Activated effector memory CD4-positive, alpha-beta T cell treated with anti-CD3 and anti-CD28 coated beads, Interleukin-2, amount 50 U/mL, for 16 hours (primary cell): ENCODE data around the gene GTF2F1.
"Not testable (repeated sequence)": the region's sequence is repeated elsewhere in the genome, so short reads cannot be mapped to it uniquely, and the experiment has no call there.

Source experiments
- DNase-seq: peaks from one replicate; pipeline ENCODE4 v3.0.0-alpha.2; 2020

GTF2F1 gene, protein sequence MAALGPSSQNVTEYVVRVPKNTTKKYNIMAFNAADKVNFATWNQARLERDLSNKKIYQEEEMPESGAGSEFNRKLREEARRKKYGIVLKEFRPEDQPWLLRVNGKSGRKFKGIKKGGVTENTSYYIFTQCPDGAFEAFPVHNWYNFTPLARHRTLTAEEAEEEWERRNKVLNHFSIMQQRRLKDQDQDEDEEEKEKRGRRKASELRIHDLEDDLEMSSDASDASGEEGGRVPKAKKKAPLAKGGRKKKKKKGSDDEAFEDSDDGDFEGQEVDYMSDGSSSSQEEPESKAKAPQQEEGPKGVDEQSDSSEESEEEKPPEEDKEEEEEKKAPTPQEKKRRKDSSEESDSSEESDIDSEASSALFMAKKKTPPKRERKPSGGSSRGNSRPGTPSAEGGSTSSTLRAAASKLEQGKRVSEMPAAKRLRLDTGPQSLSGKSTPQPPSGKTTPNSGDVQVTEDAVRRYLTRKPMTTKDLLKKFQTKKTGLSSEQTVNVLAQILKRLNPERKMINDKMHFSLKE

DNA sequence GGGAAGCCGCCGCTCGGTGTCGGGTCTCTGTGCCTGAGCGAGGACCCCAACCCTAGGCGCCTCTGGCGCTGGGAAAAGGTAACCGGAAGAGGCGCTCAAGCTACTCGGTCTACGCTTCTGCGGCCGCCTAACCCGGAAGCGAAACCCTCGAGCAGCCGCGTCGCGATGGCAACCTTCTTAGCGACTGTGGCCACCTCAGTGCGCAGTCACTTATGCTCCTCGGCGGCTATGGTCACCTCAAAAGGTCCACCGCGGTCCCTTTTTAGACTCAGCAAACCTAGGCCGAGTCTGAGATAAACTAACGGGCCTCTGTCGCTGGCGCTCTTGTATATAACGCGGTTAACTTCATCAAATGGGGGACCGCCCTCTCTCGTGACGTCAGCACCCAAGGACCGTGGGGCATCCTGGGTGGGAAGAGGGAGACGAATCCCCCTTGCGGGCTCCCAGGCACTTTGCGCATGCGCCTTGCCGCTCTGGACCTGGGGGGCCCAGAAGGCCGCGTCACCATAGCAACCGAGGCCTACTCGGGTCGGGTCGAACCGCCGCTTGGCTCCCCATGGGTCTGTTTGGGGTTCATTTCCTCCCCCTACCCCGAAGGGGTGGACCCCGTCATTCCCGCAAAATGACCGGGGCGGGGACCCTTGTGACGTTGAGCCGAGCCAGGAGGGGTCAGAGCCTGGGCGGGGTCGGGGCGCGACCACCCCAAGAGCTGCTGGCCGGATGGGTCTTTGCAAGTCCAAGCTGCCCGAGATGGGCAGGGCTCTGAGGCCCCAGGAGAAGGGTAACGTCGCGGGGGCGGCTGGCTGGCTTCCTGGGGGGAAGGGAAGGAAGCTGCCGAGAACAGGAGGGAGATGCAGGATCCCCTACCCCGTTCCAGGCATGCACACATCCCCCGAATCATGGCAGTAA lies at the start of gene GTF2F1:
Gene GTF2F1 (minus strand): TSS at position 91 of the 909 bp plus-strand sequence. CDS start 169 bp downstream, outside the sequence.
- peak; percentile 96 for DNase-seq

DNA sequence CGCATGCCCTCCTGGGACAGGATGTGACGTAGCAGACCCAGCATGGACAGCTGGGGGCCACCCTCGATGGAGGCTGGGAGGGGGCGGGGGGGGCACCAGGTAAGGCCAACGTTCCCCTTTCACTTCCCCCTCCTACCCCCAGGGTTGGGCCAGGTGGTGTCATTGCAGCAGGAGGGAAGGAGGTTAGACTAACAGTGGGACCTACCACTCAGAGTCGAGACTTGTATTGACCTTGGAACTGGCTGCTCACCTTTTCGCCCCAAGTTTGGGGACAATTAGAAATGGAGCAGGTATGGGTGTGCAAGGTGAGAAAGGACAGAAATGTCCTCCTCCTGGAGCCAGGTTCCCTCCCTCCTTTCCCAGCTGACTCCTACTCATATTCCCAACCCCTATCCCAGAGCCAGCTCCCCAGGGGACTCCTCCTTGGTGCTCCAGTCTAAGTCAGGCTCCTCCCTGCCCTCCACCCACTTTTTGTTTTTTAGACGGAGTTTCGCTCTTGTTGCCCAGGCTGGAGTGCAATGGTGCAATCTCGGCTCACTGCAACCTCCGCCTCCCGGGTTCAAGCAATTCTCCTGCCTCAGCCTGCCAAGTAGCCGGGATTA lies 49.2 kb upstream of the GTF2F1 start:
- DNase-seq = no peak

DNA sequence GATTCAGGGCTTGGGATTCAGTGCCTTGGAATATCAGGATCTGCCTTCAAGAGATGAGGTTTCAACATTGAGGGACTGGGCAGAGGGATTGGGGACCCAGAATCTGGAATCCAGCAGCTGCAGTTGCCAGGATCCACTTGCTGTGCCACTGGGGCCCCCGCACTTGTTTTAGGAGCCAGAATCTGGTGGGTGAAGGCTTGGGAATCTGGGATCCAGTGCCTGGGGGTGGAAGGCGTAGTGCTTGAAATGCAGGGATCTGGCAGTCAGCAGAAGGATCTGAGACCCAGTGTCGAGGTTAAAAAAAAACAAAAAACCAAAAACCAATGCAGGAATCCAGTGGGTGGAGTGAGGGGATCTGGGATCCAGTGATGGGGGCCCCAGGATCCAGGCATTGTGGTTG lies 47.9 kb upstream of the GTF2F1 start:
- DNase-seq = no peak

DNA sequence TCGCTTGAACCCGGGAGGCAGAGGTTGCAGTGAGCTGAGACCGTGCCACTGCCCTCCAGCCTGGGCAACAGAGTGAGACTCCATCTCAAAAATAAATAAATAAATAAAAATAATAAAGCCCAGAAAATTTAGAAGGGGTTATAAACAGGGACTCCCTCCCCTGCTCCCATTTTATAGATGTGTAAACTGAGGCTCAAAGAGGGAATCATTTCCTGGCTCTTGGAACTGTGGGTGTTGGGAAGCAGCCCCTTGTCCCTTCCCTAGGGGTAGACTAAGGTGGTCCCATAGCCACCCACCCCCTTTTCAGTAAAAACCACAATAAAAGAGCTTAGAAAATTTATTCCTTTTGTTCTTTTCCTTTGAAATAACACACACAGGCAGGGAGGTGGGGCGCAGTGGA lies 46.8 kb upstream of the GTF2F1 start:
- no peak for DNase-seq

DNA sequence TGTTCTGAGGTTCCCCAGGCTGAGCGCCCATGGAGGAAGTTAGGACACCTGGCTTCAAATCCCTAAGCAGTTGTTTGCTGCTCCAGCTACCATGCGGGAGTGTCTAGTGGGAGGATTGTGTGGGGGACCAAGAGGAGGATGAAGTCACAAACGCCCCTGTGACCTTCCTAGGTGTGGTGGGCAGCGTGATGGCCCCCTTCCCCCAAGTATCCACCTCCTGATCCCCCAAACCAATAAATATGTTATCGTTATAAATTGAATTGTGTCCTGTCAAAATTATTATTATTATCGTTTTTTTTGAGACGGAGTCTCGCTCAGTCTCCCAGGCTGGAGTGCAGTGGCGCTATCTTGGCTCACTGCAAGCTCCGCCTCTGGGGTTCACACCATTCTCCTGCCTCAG lies 40.7 kb upstream of the GTF2F1 start, which contains the start of gene SLC25A41:
Gene SLC25A41 (minus strand): TSS at position 101 of the 400 bp plus-strand sequence. CDS start 70 bp downstream, at position 31.
- DNase-seq = no peak

DNA sequence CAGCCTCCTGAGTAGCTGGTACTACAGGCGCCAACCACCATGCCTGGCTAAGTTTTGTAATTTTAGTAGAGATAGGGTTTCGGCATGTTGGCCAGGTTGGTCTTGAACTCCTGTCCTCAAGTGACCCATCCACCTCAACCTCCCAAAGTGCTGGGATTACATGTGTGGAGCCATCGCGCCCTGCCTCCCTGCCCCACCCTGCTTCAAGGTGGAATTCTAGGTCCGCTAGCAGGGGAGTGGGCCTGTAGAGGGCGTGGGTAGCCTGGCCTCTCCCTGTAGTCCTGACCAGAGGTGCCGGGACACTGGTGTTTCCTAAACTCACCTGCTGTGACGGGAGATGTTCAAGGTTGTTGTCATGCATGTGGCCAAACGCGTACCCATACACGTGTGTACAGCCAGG lies 40.2 kb upstream of the GTF2F1 start:
- no peak for DNase-seq

DNA sequence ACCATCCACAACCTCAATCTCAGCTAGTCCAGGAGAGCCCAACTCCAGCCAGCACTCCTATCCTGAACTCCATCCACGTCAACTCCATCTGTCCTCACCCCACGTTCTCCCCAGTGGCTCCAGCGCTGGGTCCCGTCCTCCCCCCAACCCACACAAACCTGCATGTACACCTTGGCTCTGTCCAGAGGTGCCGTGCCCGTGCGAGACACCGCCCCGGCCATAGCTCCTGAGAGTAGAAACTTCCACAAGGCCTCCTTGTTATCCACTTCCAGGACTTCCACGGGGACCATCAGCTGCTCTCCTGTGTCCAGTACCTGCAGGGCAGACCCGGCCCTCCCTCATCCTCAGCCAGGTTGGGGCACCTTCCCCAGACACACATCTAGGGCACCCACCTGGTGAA lies 38.9 kb upstream of the GTF2F1 start:
- DNase-seq = no peak

DNA sequence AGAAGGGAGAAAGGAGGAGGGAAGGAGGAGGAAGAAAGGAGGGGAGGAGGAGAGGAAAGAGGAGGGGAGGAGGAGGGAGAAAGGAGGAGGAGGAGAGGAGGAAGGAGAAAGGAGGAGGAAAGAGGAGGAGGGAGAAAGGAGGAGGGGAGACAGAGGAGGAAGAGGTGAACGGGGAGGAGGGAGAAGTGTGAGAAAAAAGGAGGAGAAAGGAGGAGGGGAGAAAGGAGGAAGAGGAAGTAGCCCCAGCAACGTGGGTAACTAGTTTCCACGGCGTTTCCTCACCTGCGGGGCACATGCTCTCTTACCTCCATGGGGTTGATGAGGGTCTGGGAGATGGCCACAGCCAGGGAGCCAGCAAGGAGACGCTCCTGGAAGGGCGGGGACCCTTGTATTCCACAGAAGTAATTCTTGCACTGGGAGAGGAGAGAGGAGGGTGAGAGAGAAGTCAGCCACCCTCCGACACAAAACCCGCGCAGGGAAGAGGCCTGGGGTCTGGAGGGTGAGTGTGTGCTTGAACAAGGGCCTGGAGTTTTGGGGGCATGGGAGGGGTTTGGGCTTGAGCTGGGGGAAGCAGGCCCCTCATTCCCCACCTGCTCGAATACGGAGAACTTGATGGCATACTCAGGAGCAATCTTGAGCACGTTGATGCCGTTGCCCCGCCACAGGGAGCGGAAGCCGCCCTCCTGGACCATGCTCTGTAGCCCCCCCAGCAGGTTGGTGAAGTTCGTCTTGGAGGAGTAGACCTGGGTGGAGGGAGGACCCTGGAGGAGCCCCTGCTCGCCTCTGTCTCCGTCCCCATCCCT lies 36.7 kb upstream of the GTF2F1 start:
- no peak for DNase-seq

DNA sequence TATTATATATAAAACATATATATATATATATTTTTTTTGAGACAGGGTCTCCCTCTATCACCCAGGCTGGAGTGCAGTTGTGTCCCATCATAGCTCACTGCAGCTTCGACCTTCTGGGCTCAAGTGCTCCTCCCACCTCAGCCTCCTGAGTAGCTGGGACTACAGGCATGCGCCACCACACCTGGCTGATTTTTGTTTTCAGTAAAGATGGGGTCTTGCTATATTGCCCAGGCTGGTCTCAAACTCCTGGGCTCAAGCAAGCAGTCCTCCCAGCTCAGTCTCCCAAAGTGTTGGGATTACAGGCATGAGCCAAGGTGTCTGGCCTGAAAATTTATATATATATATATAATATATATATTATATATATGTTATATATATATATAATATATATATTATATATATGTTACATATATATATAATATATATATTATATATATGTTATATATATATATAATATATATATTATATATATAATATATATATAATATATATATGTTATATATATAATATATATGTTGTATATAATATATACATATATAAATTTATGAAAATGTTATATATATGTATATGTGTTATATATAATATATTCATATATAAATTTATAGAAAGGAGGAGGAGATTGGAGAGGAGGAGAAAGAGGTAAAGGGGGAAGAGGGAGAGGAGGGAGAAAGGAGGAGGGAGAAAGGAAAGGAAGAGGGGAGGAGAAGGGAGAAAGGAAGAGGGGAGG lies 35.9 kb upstream of the GTF2F1 start:
- not testable (repeated sequence) for DNase-seq

DNA sequence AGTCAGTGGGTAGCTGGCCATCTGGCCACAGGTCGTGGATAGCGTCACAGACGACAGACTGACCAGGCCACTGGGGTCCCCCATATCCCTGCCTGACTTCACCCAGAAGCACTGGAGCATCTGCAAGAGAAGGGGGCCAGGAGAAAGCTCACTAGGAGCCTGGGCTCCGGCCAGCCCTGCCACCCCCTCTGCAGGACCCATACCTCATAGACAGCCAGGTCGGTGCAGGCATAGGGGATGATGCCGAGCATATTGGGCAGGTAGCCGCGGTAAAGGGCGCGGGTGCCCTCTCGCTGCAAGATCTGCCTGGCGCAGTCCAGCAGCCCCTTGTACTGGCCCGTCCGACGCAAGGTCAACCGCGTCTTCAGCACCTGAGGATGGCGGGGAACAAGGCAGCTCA lies 34.2 kb upstream of the GTF2F1 start:
- DNase-seq = no peak

DNA sequence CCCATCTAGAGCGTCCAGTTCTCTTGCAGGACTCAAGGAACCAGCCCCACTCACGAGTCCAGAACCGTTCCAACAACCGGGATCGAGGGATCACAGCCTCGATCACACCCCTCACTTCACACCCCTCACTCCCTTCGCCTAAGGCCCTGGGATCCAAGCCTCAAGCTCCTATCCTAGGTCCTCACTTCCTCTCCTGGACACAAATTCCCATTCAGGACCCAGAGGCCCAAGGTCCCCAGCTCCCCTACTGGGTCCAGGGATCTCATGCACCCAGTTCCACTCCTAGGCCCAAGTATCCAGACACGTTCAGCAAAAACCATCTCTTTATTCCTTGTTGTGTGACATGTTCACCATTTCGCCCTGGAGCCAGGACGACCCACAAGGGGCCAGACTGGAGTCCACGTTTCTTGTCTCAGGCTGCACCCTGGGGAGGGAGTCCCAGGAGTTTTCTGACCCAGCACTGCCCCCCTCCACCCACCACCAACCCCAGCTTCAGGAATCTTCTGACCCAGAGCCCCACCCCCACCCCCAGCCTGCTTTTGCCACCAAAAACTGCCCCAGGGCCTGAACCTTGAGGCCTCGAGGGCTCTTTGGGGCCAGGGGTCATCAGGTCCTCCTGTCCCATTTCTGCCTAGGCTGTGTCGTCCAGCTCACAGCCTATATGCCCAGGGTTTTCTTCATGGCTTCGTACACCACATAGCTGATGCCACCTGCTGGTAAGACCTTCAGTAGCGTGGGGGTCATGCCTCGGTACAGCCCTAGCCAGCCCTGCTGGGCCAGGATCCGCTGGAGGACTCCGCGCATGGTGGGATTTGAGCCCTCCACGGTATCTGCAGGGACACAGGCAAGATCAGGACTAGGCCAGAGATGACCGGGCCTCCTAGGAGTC lies 33.0 kb upstream of the GTF2F1 start:
- DNase-seq = no peak

DNA sequence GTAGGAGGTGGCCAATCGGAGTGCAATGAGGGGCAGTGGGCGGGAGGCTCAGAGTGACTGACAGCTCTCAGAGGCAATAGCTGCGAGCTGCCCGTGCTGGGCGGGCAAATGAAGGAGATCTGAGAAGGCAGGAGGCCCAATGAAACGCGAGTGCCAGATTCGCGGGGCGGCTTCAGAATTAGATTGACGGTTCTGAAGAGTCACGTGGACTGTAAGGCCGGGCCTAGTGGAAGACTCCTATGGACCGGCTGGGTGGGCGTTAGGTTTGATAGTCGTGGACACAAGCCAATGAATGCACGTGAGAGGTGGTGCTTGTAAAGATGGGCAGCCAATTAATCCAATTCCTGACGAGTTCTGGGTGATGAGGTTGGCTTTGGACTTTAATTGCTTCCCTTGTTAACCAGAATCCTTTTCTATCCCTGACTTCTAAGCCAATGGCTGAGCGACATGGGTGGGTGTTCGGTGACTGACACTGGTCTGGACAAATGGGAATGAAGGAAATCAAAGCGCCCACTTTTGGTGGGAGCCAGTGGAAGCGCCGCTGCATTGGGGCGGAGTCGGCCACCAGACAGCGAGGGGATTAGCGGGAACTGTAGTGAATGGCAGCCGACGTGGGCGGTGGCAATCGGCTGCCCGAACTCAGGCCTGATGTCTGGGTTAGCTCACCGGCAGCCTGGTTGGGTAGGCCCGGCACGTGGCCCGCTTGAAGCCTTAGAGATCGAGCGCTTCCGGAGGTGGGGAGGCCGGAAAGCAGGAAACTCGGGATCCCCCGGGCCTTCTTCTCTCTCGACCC lies 32.2 kb upstream of the GTF2F1 start:
- peak; percentile 100 for DNase-seq

DNA sequence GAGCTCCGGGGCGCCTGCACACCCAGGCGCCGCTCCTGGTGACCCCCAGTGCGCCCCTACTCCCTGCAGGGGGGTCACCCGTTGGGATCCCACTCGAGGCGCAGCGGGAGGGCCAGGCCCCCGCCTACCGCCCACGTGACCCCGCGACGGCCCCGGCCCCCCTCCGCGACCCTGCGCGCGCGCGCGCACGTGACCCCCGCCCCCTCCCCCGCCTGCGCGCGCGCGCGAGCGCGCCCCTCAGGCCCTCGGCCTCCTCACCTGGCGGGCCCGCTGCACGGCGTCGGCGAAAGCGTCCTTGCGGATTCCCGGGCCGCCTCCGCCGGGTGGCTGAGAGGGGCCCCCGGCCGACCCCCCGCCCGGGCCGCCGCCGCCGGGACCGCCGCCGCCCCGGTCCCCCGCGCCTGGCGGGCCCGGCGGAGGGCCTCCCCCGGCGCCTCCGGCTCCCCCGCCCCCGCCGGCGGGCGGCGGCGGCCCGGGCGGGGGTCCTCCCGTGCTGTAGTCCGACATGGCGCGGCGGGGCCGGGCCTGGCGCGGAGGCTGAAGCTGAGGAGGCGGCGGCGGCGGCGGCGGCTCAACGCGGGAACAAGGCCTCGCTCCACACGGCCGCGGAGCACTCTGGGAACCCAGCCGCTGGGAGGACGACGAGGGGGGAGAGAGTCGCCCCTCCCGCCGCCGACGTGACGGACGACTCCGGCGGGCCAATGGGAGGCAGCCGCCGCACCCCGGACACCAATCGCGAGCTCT lies 31.4 kb upstream of the GTF2F1 start, which contains the start of gene KHSRP:
Gene KHSRP (minus strand): TSS at position 617 of the 744 bp plus-strand sequence. CDS start 110 bp downstream, at position 507.
- peak; percentile 74 for DNase-seq

DNA sequence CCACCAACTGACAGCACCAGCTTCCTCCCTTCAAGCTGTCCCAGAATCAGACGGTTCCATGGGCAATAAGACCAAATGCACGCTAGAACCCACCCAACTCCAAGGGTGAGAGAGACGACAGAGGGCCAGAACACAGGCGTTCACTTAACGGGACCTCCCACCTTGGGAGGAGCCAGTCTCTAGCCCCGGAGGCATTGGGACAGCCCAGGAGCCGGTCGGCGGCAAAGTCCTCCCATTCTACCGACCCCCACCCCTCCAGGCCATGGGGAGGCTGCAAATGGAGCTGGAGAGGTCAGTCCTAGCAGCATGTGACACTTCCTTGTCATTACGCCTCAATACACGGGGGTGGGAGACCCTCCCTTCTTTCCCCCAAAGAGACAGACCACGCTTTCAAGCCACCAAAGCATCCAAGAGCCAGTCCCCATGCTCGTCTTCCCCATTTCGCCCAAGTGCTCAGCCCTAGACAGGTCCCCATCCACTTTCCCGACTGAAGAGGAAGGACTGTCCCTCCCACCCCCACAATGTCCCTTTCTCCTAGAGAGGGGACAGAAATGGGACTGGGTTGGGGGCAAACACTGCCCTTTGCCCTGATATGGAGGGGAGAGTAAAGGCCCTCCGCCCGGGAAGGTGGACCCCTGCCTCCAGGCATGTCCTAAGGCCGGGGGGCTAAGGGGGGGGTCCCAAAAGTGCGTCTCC lies 30.7 kb upstream of the GTF2F1 start:
- peak; percentile 80 for DNase-seq

DNA sequence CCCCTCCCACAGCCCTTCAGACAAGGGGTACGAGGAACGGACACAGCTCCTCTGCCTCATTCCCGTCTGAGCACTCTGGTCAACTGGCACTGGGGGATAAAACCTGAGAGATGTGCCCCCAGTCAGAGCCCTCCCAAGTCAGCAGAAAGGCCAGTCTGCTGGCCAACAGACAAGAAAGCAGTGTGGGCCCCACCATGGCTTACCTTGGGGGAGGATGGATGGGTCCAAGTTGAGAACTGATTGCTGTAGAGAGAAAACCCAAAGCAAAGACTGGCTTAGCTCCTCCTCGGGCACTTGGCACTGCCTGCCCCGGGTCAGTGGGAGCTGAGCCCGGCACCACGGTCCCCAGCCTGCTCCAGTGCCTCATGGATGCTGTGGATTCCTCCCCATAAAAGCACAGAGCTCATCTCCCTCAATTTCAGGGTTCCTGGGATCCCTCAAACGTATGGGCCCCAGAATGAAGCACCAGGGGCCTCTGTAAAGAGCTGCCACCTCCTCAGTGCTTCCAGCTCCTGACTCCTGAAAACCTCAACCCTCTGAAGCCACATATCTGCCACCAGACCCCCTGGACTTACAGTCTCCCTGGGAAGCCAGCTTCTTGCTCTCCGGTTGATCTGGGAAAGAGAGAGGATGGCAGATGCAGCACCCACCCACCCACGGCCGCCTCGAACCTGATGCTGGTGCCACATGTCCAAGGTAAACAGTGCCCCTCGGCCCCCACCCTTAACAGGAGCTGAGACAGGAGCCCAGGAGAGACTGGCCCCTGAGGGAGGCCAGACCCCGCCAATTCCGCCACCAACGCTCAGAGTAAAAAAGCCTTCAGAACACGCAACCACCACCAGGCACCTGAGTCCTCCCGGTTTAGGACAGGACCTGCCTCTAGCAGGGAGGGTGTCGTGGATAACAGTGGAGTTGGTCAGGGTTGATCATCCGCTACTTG lies 28.4 kb upstream of the GTF2F1 start:
- DNase-seq = no peak

DNA sequence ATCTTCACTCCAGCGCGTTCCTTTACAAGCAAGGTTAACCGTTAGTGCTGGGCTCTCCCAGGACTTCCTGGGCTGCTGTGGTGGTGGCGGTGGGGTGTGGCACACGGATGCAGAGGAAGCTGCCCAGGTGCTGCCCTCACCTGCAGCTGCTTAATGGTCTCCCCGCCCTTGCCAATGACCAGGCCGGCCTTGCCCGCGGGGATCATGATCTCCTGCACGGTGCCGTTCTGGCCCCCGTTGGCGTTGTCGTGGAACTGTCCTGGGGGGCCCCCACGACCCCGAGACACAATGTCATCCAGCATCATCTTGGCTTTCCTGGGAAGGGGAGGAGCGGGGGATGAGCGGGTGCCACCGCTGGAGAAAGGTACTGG lies 25.6 kb upstream of the GTF2F1 start:
- no peak for DNase-seq
